Stimulated activated naive B cell treated with anti-CD40 and anti-IgM and Interleukin-4, amounts not matched to agents 10 μg/mL and 1 μg/mL and 100 μg/mL, for 72 hours (primary cell): Measurements from ENCODE around the gene CYP27B1.

Source experiments
- ATAC-seq, 2 donors: fragments of 150-1000 bp; cut with Tn5 transposase; replicated peaks; 2 replicates each; pipeline ENCODE4 v1.10.0; 2021; ENCODE audit warnings: moderate library complexity in 1 of 2
- DNase-seq: peaks from one replicate; pipeline ENCODE4 v3.0.0; 2021
- H3K27ac Mint-ChIP-seq: one replicate; pipeline ENCODE4 v1.8.0; 2022; ENCODE audit warnings: mild to moderate bottlenecking, mixed read lengths
- H3K27me3 Mint-ChIP-seq, 2 donors: one replicate each; pipeline ENCODE4 v1.8.0; 2022; ENCODE audit warnings: mixed read lengths in 2 of 2
- H3K36me3 Mint-ChIP-seq, 2 donors: one replicate each; pipeline ENCODE4 v1.8.0; 2022; ENCODE audit warnings: mixed read lengths in 2 of 2, mild to moderate bottlenecking in 1 of 2
- H3K4me1 Mint-ChIP-seq, 2 donors: one replicate each; pipeline ENCODE4 v1.8.0; 2022; ENCODE audit warnings: mixed read lengths in 2 of 2, mild to moderate bottlenecking in 1 of 2
- H3K4me3 Mint-ChIP-seq, 2 donors: one replicate each; pipeline ENCODE4 v1.8.0; 2022; ENCODE audit warnings: mild to moderate bottlenecking in 2 of 2, mixed read lengths in 2 of 2, moderate library complexity in 1 of 2
- H3K9me3 Mint-ChIP-seq, 2 donors: one replicate each; pipeline ENCODE4 v1.8.0; 2022; ENCODE audit warnings: mixed read lengths in 2 of 2, mild to moderate bottlenecking in 1 of 2

Gene CYP27B1

GRCh38 chr12:57735198-57735855 is 31.6 kb downstream of the CYP27B1 start:
- peaks cover 35 to 67% of the 10 kb centered on the region in 2 donors for H3K36me3 Mint-ChIP-seq
- no peaks in the 10 kb centered on the region for H3K27me3 Mint-ChIP-seq

GRCh38 chr12:57734591-57734990 is 32.3 kb downstream of the CYP27B1 start:
- Mint-ChIP-seq H3K9me3 (no peaks in the 10 kb centered on the region), H3K36me3 (peaks cover 37 to 69% of the 10 kb centered on the region in 2 donors), H3K4me1 (peaks cover 8 to 10% of the 10 kb centered on the region in 2 donors), H3K27ac (no peak overlapping the region), H3K4me3 (no peak overlapping the region), H3K27me3 (no peaks in the 10 kb centered on the region)
- ATAC-seq = no peak
- no peak for DNase-seq

More at GRCh38 chr12:57735198-57735855, 31.6 kb downstream of the CYP27B1 start:
- Mint-ChIP-seq H3K27ac (no peak overlapping the region), H3K4me3 (no peak overlapping the region), H3K9me3 (no peaks in the 10 kb centered on the region), H3K4me1 (peaks cover 10 to 11% of the 10 kb centered on the region in 2 donors)
- DNase-seq (no peak), ATAC-seq (no peak)

GRCh38 chr12:57733928-57734327 is 33.0 kb downstream of the CYP27B1 start:
- ATAC-seq (no peak), DNase-seq (no peak)
- Mint-ChIP-seq H3K4me3 (no peak overlapping the region), H3K27ac (no peak overlapping the region), H3K4me1 (peaks cover 1 to 5% of the 10 kb centered on the region in 2 donors), H3K9me3 (no peaks in the 10 kb centered on the region), H3K36me3 (peaks cover 37 to 66% of the 10 kb centered on the region in 2 donors), H3K27me3 (no peaks in the 10 kb centered on the region)

- Mint-ChIP-seq H3K27ac (no peak overlapping the region), H3K27me3 (no peaks in the 10 kb centered on the region), H3K36me3 (peaks cover 40 to 72% of the 10 kb centered on the region in 2 donors), H3K9me3 (no peaks in the 10 kb centered on the region), H3K4me1 (peaks cover 0 to 5% of the 10 kb centered on the region in 2 donors), H3K4me3 (no peak overlapping the region)
- no peak for ATAC-seq
- no peak for DNase-seq
These were observed 33.9 kb downstream of the CYP27B1 start for GRCh38 chr12:57732726-57733593.

GRCh38 chr12:57732270-57732669 is 34.6 kb downstream of the CYP27B1 start:
- Mint-ChIP-seq H3K4me3 (no peak overlapping the region), H3K9me3 (no peaks in the 10 kb centered on the region), H3K27me3 (no peaks in the 10 kb centered on the region), H3K27ac (no peak overlapping the region), H3K4me1 (peaks cover 0 to 5% of the 10 kb centered on the region in 2 donors), H3K36me3 (peaks cover 44 to 78% of the 10 kb centered on the region in 2 donors)
- DNase-seq (no peak), ATAC-seq (no peak)

GRCh38 chr12:57731411-57732080 is 35.3 kb downstream of the CYP27B1 start:
- Mint-ChIP-seq H3K4me1 (peaks cover 0 to 5% of the 10 kb centered on the region in 2 donors), H3K4me3 (no peak overlapping the region), H3K9me3 (no peaks in the 10 kb centered on the region), H3K36me3 (peaks cover 49 to 77% of the 10 kb centered on the region in 2 donors), H3K27me3 (no peaks in the 10 kb centered on the region), H3K27ac (no peak overlapping the region)
- ATAC-seq (no peak), DNase-seq (no peak)

GRCh38 chr12:57730336-57731067 is 36.4 kb downstream of the CYP27B1 start:
- Mint-ChIP-seq H3K4me3 (no peak overlapping the region), H3K9me3 (peaks cover 0 to 3% of the 10 kb centered on the region in 2 donors), H3K27ac (no peak overlapping the region), H3K4me1 (peaks cover 2 to 8% of the 10 kb centered on the region in 2 donors), H3K27me3 (no peaks in the 10 kb centered on the region), H3K36me3 (peaks cover 52 to 80% of the 10 kb centered on the region in 2 donors)
- ATAC-seq = no peak
- DNase-seq = no peak

GRCh38 chr12:57729321-57729844 is 37.5 kb downstream of the CYP27B1 start:
- Mint-ChIP-seq H3K27ac (no peak overlapping the region), H3K27me3 (no peaks in the 10 kb centered on the region), H3K4me3 (no peak overlapping the region), H3K4me1 (peaks cover 7 to 18% of the 10 kb centered on the region in 2 donors), H3K9me3 (peaks cover 0 to 3% of the 10 kb centered on the region in 2 donors), H3K36me3 (peaks cover 56 to 78% of the 10 kb centered on the region in 2 donors)
- no peak for ATAC-seq
- no peak for DNase-seq

GRCh38 chr12:57727758-57728395 is 39.0 kb downstream of the CYP27B1 start:
- ATAC-seq (no peak), DNase-seq (no peak)
- Mint-ChIP-seq H3K27ac (no peak overlapping the region), H3K36me3 (peaks cover 54 to 72% of the 10 kb centered on the region in 2 donors), H3K4me3 (no peak overlapping the region), H3K9me3 (peaks cover 0 to 3% of the 10 kb centered on the region in 2 donors), H3K27me3 (no peaks in the 10 kb centered on the region), H3K4me1 (peaks cover 11 to 18% of the 10 kb centered on the region in 2 donors)

GRCh38 chr12:57726884-57727757 is 39.8 kb downstream of the CYP27B1 start:
- H3K4me1 Mint-ChIP-seq = peaks cover 11 to 18% of the 10 kb centered on the region in 2 donors
- peaks cover 49 to 66% of the 10 kb centered on the region in 2 donors for H3K36me3 Mint-ChIP-seq
- H3K4me3 Mint-ChIP-seq = no peak overlapping the region
- no peak overlapping the region for H3K27ac Mint-ChIP-seq
- peaks cover 0 to 3% of the 10 kb centered on the region in 2 donors for H3K9me3 Mint-ChIP-seq
- no peaks in the 10 kb centered on the region for H3K27me3 Mint-ChIP-seq
- DNase-seq = no peak
- no peak for ATAC-seq

- no peak overlapping the region for H3K27ac Mint-ChIP-seq
- no peak for DNase-seq
- peaks cover 0 to 3% of the 10 kb centered on the region in 2 donors for H3K9me3 Mint-ChIP-seq
- peaks cover 49 to 66% of the 10 kb centered on the region in 2 donors for H3K36me3 Mint-ChIP-seq
- H3K4me3 Mint-ChIP-seq = peak overlapping the region; percentile 8 to 73
- H3K27me3 Mint-ChIP-seq = no peaks in the 10 kb centered on the region
- peaks cover 14 to 18% of the 10 kb centered on the region in 2 donors for H3K4me1 Mint-ChIP-seq
- ATAC-seq = peak in 1 of 2 donors; percentile 28
These were observed 40.6 kb downstream of the CYP27B1 start for GRCh38 chr12:57726151-57726883.

GRCh38 chr12:57725851-57726150 is 41.1 kb downstream of the CYP27B1 start:
- Mint-ChIP-seq H3K36me3 (peaks cover 48 to 65% of the 10 kb centered on the region in 2 donors), H3K9me3 (peaks cover 0 to 3% of the 10 kb centered on the region in 2 donors), H3K27ac (no peak overlapping the region), H3K4me3 (no peak overlapping the region), H3K27me3 (no peaks in the 10 kb centered on the region), H3K4me1 (peaks cover 14 to 18% of the 10 kb centered on the region in 2 donors)
- no peak for ATAC-seq
- no peak for DNase-seq
